ENCODE results near the gene LPIN1. TPM values are rescaled to one million over a fixed set of nuclear protein-coding genes. Genes with fewer than 3 reads are reported as not detected.

Gene LPIN1
- total RNA-seq, 2 experiments from 2014 or later: 115 to 128 TPM

GRCh38 chr2:11805024-11805423 lies 58.6 kb downstream of the LPIN1 start:
- Histone ChIP-seq H3K27ac (ENCODE audit: low read depth in 1 of 2, low read length in 2 of 2) (no peak overlapping the region), H3K9me3 (ENCODE audit: control insufficient read depth in 1 of 2, insufficient read depth in 1 of 2, low read length in 2 of 2) (no peaks in the 10 kb centered on the region), H3K4me3 (ENCODE audit: low read length) (no peak overlapping the region), H3K36me3 (ENCODE audit: insufficient read depth, low read length) (peaks cover 80% of the 10 kb centered on the region), H3K27me3 (ENCODE audit: control insufficient read depth in 1 of 2, insufficient read depth in 2 of 2, low read length in 2 of 2) (no peaks in the 10 kb centered on the region), H3K4me1 (ENCODE audit: insufficient read depth, low read length) (no peaks in the 10 kb centered on the region)
- no peak for ATAC-seq (ENCODE audit: poor library complexity)
- TF ChIP-seq, protein P1, sequence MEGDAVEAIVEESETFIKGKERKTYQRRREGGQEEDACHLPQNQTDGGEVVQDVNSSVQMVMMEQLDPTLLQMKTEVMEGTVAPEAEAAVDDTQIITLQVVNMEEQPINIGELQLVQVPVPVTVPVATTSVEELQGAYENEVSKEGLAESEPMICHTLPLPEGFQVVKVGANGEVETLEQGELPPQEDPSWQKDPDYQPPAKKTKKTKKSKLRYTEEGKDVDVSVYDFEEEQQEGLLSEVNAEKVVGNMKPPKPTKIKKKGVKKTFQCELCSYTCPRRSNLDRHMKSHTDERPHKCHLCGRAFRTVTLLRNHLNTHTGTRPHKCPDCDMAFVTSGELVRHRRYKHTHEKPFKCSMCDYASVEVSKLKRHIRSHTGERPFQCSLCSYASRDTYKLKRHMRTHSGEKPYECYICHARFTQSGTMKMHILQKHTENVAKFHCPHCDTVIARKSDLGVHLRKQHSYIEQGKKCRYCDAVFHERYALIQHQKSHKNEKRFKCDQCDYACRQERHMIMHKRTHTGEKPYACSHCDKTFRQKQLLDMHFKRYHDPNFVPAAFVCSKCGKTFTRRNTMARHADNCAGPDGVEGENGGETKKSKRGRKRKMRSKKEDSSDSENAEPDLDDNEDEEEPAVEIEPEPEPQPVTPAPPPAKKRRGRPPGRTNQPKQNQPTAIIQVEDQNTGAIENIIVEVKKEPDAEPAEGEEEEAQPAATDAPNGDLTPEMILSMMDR (IDR thresholded peaks at IDR 0.05): no peak
- Mint-ChIP-seq H3K4me3 (no peak overlapping the region), H3K4me1 (ENCODE audit: low read depth) (no peaks in the 10 kb centered on the region), H3K27ac (no peak overlapping the region), H3K36me3 (ENCODE audit: low read depth) (peaks cover 99% of the 10 kb centered on the region), H3K9me3 (no peaks in the 10 kb centered on the region), H3K27me3 (no peaks in the 10 kb centered on the region)
- ChIA-PET CTCF (no interaction called here), POLR2A (no interaction called here)
- intact Hi-C loops (cut with DNase I, micrococcal nuclease): no loop called here
- DNase-seq: no peak

DNA sequence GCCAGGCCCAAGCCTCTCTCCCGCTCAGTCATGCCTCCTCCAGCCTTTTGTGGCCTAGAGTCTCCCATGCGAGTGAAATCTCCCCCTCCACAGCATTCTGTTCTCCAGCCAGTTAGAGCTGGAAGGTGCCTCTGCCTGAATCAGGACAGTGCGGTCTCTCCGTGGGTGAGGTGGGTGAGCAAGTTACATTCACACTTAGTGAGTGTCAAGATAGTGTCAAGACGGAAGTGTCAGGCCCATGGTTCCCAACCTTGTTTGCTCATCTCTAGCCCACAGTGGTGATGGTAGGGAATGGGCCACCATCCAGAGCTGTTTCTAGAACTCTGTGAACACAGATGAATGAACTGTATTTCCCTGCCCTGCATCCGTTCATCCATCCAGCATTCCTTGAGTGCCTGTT lies 59.5 kb downstream of the LPIN1 start:
- H3K36me3 ChIP-seq (ENCODE audit: insufficient read depth, low read length): peaks cover 80% of the 10 kb centered on the region
- Mint-ChIP-seq H3K27me3 (no peaks in the 10 kb centered on the region), H3K36me3 (ENCODE audit: low read depth) (peaks cover 99% of the 10 kb centered on the region), H3K9me3 (no peaks in the 10 kb centered on the region), H3K4me3 (no peak overlapping the region), H3K27ac (no peak overlapping the region), H3K4me1 (ENCODE audit: low read depth) (no peaks in the 10 kb centered on the region)
- H3K9me3 ChIP-seq (ENCODE audit: control insufficient read depth in 1 of 2, insufficient read depth in 1 of 2, low read length in 2 of 2): no peaks in the 10 kb centered on the region
- TF ChIP-seq, protein P1 (IDR thresholded peaks at IDR 0.05): no peak
- DNase-seq (no peak), ATAC-seq (ENCODE audit: poor library complexity) (no peak)
- H3K27ac ChIP-seq (ENCODE audit: low read depth in 1 of 2, low read length in 2 of 2): no peak overlapping the region
- H3K27me3 ChIP-seq (ENCODE audit: control insufficient read depth in 1 of 2, insufficient read depth in 2 of 2, low read length in 2 of 2): no peaks in the 10 kb centered on the region
- POLR2A ChIA-PET: no interaction called here
- intact Hi-C loops (cut with DNase I, micrococcal nuclease): no loop called here
- CTCF ChIA-PET: interaction anchor here (1.0 kb wide), 1 partner anchor 14 kb away, joined by 3 read pairs; no protein-coding TSS in a partner anchor
- H3K4me3 ChIP-seq (ENCODE audit: low read length): no peak overlapping the region
- no peaks in the 10 kb centered on the region for H3K4me1 ChIP-seq (ENCODE audit: insufficient read depth, low read length)

- no peak overlapping the region for H3K27ac Mint-ChIP-seq
- no peaks in the 10 kb centered on the region for H3K4me1 Mint-ChIP-seq (ENCODE audit: low read depth)
- H3K9me3 Mint-ChIP-seq: no peaks in the 10 kb centered on the region
- H3K9me3 ChIP-seq (ENCODE audit: control insufficient read depth in 1 of 2, insufficient read depth in 1 of 2, low read length in 2 of 2): no peaks in the 10 kb centered on the region
- DNase-seq (no peak), ATAC-seq (ENCODE audit: poor library complexity) (no peak)
- peaks cover 97% of the 10 kb centered on the region for H3K36me3 Mint-ChIP-seq (ENCODE audit: low read depth)
- no peaks in the 10 kb centered on the region for H3K27me3 ChIP-seq (ENCODE audit: control insufficient read depth in 1 of 2, insufficient read depth in 2 of 2, low read length in 2 of 2)
- H3K27ac ChIP-seq (ENCODE audit: low read depth in 1 of 2, low read length in 2 of 2): no peak overlapping the region
- no peaks in the 10 kb centered on the region for H3K4me1 ChIP-seq (ENCODE audit: insufficient read depth, low read length)
- TF ChIP-seq, protein P1 (IDR thresholded peaks at IDR 0.05): no peak
- no peak overlapping the region for H3K4me3 Mint-ChIP-seq
- POLR2A ChIA-PET: no interaction called here
- intact Hi-C loops (cut with DNase I, micrococcal nuclease): no loop called here
- H3K4me3 ChIP-seq (ENCODE audit: low read length): no peak overlapping the region
- peaks cover 82% of the 10 kb centered on the region for H3K36me3 ChIP-seq (ENCODE audit: insufficient read depth, low read length)
- CTCF ChIA-PET: no interaction called here
- H3K27me3 Mint-ChIP-seq: no peaks in the 10 kb centered on the region
Measured at GRCh38 chr2:11807156-11808015, 61.0 kb downstream of the LPIN1 start.

All from CD4-positive, alpha-beta T cell (primary cell).